T47D (cell line): ENCODE measurements around the gene DIS3.
"Not testable (repeated sequence)": the region's sequence is repeated elsewhere in the genome, so short reads cannot be mapped to it uniquely, and the experiment has no call there.

Experiments used
- DNase-seq, 2 experiments: peaks; one replicate each; pipeline versions ENCODE4 v3.0.0 to v3.0.0-alpha.2; 2011 to 2012; ENCODE audit warnings: low read depth in 1 of 2, low spot score in 1 of 2
- JUND ChIP-seq: IDR thresholded peaks from 2 replicates; pipeline ENCODE4 v1.6.1; 2012; ENCODE audit warnings: low read depth
- in situ Hi-C: cut with HindIII; loops from 2 replicates; pipeline ENCODE4 v1.10.0; 2016; ENCODE audit warnings: low sequenced_read_pairs, low pct_unique_long_range_greater_than_20kb

DIS3 gene

GRCh38 chr13:72781451-72782439 is at the start of gene DIS3, which contains the start of gene PIBF1:
Gene DIS3, minus strand, starts transcription at chr13:72781900. Its CDS starts 68 bp downstream, at chr13:72781832.
Gene PIBF1, plus strand, starts transcription at chr13:72782133. Its CDS starts 1,337 bp downstream, at chr13:72783470.
- in situ Hi-C loops = no loop called here
- peak; percentile 70 to 97 for DNase-seq
- no peak for TF ChIP-seq JUND

- no peak for TF ChIP-seq JUND
- DNase-seq = no peak
- in situ Hi-C loops = no loop called here
Observed at GRCh38 chr13:72823724-72824123, 42.0 kb upstream of the DIS3 start.

- in situ Hi-C loops = no loop called here
- no peak for DNase-seq
- no peak for TF ChIP-seq JUND
Observed at GRCh38 chr13:72823081-72823480, 41.4 kb upstream of the DIS3 start.

- TF ChIP-seq JUND = no peak
- in situ Hi-C loops = no loop called here
- no peak for DNase-seq
Observed at GRCh38 chr13:72820898-72821279, 39.2 kb upstream of the DIS3 start.

- TF ChIP-seq JUND = no peak
- in situ Hi-C loops = no loop called here
- no peak for DNase-seq
Observed at GRCh38 chr13:72820156-72820897, 38.6 kb upstream of the DIS3 start.

- no peak for TF ChIP-seq JUND
- in situ Hi-C loops = no loop called here
- DNase-seq = peak in 1 of 2 experiments; percentile 17
Observed at GRCh38 chr13:72808917-72809500, 27.3 kb upstream of the DIS3 start.

GRCh38 chr13:72806514-72806913 is 24.8 kb upstream of the DIS3 start:
- DNase-seq, in situ Hi-C loops: not testable (repeated sequence)

GRCh38 chr13:72805676-72806346 is 24.1 kb upstream of the DIS3 start:
- no peak for TF ChIP-seq JUND
- peak in 1 of 2 experiments; percentile 15 for DNase-seq
- in situ Hi-C loops = no loop called here

GRCh38 chr13:72804301-72804700 is 22.6 kb upstream of the DIS3 start:
- DNase-seq = peak; percentile 7 to 87
- TF ChIP-seq JUND = no peak; the same call in 1 of the 2 replicates
- in situ Hi-C loops = no loop called here

GRCh38 chr13:72798817-72799216 is 17.1 kb upstream of the DIS3 start:
- in situ Hi-C loops = no loop called here
- DNase-seq = no peak
- no peak for TF ChIP-seq JUND

- DNase-seq = no peak
- no peak for TF ChIP-seq JUND
- in situ Hi-C loops = no loop called here
Observed at GRCh38 chr13:72792640-72793039, 10.9 kb upstream of the DIS3 start.

GRCh38 chr13:72788831-72789230 is 7.1 kb upstream of the DIS3 start:
- no peak for TF ChIP-seq JUND
- in situ Hi-C loops = no loop called here
- no peak for DNase-seq

GRCh38 chr13:72784679-72785078 is 3.0 kb upstream of the DIS3 start:
- in situ Hi-C loops, DNase-seq: not testable (repeated sequence)
